Measurements from ENCODE around the gene PNKP.

Gene PNKP

DNA sequence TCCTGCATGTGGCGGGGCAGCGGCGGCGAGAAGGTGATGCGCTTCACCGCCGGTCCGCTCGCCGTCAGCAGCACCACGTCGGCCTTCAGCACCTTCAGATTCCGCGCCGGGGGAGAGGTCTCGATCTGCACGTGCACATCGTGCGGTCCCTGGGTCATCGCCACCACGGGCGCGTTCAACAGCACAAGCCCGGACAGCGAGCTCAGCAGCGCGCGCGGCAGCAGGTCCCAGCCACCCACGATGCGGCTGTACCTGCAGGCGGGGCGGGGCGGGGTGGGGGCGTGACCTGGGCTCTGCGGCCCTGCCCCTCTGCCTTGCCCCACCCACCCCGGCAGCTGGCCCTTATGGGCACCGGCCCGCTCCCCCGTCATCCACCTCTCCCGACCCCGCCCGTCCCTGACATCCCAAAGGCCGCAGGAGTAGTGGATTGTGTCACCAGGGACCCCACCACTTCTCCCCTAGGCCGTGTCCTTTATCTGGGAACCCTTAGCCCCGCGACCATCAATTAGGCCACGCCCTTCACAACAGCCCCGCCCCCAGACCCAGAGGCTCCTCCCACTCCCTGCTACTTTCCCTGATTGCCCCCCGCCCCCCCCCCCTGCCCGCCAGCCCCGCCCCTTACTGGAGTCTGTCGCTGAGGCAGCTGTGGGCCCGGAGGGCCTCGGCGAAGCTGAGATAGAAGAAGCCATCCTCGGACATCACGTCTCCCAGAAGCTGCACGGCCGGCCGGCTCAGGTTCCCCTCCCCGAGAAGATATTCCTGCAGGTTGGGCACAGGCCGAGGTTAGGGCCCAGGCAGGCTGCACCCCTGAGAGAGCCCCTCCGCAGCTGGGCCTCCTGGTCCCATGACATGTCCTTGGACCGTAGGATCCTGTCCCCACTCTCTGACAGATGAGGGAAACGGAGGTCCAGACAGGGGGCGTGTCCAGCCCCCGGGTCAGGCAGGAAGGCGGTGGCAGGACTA lies 23.3 kb upstream of the PNKP start:
- DNase-seq, result peak in 2 of 51 donors; percentile 5 to 32

- DNase-seq, result peak in 39 of 51 donors; percentile 6 to 76 (median 28)
Measured at GRCh38 chr19:49889687-49890348, 22.4 kb upstream of the PNKP start.

DNA sequence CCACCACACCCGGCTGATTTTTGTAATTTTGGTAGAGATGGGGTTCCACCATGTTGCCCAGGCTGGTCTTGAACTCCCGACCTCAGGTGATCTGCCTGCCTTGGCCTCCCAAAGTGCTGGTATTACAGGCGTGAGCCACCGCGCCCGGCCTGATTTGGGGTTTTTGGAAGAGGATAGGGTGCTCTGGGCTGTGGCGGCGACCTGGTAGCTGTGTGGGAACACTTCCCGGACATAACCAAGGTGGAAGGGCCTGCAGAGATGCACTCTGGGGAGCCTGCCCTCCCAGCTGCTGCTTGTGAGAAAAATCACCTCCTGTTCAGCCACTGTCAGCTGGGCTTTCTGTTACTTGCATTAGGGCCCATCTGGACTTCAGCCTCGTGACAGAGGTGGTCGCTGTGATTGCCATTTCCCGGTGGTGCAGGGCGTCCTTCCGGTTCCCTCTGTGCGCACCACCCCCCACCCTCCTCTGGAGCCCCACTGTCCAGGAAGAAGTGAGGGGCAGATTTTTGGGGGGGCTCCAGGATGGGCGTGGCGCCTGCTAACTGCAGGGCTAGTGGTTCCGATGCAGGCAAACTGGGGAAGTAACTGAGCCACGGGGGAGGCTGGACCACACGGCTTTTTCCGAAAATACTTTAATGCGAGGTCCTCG lies 21.8 kb upstream of the PNKP start:
- DNase-seq, result no peak

DNA sequence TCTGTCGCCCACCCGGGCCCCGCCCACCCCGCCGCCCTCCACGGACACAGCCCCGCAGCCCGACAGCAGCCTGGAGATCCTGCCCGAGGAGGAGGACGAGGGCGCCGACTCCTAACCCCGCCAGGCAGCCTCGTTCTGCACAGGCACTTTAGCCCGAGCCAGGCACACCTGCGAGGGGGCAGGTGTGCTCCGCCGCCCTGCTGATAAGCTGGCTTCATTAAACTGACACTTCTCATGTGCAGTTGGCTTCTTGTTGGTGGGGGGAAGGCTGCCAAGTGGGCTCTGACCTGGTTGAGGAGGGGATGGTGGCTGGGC lies 21.1 kb upstream of the PNKP start:
- no peak for DNase-seq

- DNase-seq, result no peak
Measured at GRCh38 chr19:49887665-49888509, 20.5 kb upstream of the PNKP start.

DNA sequence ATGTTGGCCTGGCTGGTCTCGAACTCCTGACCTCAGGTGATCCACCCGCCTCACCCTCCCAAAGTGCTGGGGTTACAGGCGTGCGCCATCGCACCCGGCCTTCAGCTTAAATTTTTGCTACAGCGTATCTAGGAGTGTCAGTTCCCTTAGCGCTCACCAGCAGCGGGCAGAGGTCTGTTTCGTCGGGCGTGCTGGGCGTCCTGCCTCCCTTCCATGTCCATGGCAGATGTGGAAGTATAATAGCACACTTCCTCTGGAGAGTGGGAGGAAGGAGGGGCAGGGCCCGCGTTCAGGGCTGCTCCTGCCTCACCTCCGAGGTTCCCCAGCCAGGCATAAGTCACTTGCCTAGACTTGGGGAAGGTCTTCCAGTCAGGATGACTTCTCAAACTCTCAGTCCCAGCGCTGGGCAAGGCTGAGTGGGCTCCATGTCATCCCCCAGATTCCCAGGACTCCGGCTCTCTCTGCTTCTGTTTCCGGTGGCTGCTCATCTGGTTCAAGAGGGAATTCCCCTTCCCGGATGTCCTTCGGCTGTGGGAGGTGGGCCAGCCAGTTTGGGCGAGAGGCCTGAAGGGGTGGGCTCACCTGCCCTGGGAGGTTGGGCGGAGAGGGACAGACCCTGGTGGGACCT lies 19.8 kb upstream of the PNKP start:
- no peak for DNase-seq

DNA sequence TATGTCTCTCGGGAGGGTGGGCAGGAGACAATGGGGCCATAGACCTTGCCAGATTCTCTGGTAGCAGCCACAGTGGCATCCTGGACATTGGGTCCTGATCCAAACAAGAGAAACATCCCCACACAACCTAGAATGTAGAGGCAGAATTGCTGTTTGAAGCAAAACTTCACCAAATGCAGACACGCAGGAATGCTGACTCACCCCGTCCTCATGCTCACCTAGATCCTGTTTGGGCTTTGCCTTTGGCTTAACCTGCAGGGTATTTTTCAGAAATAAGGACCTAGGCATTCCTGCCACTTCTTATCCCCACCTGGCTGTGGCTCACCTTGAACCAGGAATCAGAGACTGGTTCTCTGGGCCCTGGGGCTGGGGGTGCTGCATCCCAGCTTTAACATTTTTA lies 17.4 kb upstream of the PNKP start:
- DNase-seq, result no peak

DNA sequence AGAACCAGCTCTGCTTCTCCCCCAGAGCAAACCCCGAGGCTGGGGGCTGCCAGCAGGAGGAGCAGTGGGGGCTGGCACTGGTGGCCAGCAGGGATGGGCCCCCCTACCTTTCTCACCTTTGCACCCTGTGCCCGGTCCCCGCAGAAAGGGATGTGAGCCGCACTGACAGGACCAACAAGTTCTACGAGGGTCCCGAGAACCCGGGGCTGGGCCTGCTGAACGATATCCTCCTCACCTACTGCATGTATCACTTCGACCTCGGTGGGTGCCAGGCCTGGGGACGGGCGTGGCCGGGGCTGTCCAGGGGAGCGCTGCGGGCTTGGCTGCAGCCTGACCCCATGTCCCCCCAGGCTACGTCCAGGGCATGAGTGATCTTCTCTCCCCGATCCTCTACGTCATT lies 16.7 kb upstream of the PNKP start:
- no peak for DNase-seq

- DNase-seq, result no peak
Measured at GRCh38 chr19:49883094-49883493, 15.7 kb upstream of the PNKP start.

- DNase-seq, result no peak
Measured at GRCh38 chr19:49882643-49883042, 15.3 kb upstream of the PNKP start.

DNA sequence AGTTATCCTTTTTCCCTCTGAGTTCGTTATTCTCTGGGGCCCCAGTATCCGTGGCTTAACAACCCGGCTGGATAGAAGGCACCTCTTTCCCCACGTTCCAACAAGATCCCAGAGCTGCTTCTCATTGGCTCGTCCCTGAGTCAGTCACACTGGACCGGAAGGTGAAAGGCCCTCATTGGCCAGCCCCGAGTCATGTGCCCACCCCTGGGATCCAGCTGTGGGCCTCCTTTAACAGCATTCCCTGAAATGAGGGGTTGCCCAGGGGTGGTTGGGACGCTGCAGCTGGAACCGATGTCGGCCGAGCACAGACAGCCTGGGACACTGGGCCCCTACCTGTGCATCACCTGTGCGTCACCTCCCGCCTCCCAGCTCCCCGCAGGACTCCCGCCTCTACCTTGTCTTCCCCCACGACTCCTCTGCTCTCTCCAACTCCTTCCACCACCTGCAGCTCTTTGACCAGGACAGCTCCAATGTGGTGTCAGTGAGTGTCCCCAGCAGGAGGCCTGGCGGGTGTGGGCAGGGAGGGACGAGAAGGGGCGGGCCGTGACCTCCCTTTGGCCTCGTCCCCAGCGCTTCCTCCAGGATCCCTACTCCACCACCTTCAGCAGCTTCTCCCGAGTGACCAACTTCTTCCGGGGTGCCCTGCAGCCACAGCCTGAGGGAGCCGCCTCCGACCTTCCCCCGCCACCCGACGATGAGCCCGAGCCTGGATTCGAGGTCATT lies 14.5 kb upstream of the PNKP start:
- no peak for DNase-seq

GRCh38 chr19:49881186-49881585 lies 13.8 kb upstream of the PNKP start:
- DNase-seq, result no peak

- no peak for DNase-seq
Measured at GRCh38 chr19:49880162-49880869, 12.9 kb upstream of the PNKP start.

GRCh38 chr19:49879243-49879963 lies 12.0 kb upstream of the PNKP start:
- no peak for DNase-seq

DNA sequence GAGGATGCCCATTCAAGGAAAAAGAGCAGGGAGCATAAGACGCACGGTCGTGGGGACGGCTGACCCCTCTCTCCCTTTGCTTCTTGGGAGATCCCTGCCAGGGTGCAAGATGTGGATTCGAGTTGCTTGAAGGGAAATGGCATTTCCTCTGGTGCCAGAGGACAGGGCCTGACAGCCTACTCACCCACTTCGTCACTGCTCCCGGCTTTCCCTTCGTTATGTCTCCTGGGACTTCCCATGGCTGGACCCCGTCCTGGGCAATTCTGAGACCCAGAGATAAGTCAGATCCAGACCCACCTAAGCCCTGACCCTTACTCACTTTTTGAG lies 11.3 kb upstream of the PNKP start:
- DNase-seq, result no peak

DNA sequence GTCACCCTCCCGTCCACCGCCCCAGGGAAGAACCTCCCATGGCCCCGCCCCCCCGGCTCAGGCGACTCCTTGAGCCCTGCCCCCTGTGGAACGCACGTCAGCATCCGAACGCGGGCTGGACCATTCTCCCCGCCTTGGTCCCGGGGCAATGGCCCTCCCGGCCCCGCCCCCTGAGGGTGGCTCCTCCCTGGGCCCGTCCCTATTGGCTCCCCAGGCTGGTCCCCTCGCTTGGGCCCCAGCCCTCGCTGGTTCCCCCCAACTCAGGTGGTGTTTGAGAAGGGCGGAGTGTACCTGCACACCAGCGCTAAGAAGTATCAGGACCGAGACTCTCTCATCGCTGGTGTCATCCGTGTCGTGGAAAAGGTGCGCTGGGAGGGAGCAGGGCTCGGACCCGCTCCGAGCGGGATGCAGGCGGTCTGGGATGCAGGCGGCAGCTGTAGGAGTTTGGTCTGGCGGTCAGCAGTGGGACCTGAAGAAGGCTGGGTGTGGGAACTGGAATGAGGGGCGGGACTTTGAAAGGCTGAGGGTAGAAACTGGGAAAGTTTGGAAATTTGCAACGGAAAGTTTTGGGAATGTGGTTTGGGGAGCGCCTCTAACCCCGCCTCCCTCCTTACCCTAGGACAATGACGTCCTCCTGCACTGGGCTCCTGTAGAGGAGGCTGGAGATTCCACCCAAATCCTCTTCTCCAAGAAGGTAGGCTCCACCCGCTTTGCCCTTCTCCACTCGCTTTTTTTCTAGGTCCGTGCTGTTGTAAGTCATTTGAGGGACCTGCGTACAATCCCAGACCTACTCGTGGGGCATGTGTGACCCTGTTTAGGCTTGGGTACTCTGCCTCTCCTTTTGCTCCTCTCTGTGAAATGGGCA lies 10.7 kb upstream of the PNKP start:
- peak in 48 of 51 donors; percentile 86 to 99 (median 94) for DNase-seq

- peak; percentile 95 to 100 (median 99) for DNase-seq
Measured at GRCh38 chr19:49877020-49877878, 9.9 kb upstream of the PNKP start, which contains the start of the genes AKT1S1 and TBC1D17. AKT1S1 (minus strand) TSS chr19:49877355; CDS start chr19:49873295, 4,060 bp downstream. TBC1D17 (plus strand) TSS chr19:49877702; CDS start chr19:49877724, 22 bp downstream.

Measured in hypothalamus (tissue), 51 donors.